SK-N-SH (cell line): ENCODE data around the gene TMEM243. TPM values are rescaled to one million over a fixed set of nuclear protein-coding genes. Genes with fewer than 3 reads are reported as not detected.

ENCODE experiments used
- CTCF ChIA-PET: fragments of 300-600, 350-600 bp; formaldehyde crosslinking; extraction: SDS; loops from one replicate; lab custom pipeline; 2021; lab: Yijun Ruan, JAX
- POLR2A ChIA-PET: fragments of 350-600 bp; sonication (Branson Sonifier 250); formaldehyde crosslinking; extraction: SDS; loops from one replicate; lab custom pipeline; 2020; ENCODE audit warnings: antibody characterized with exemption, inconsistent platforms; lab: Yijun Ruan, JAX
- DNase-seq: peaks from one replicate; pipeline ENCODE4 v3.0.0; 2012
- H2AFZ ChIP-seq: fragments of 200-600 bp; sonication (generic); 2 replicates; pipeline ENCODE4 v1.8.1; 2016; ENCODE audit warnings: antibody characterized with exemption, mild to moderate bottlenecking, low read depth
- H3F3A ChIP-seq: fragments of 200-600 bp; sonication (generic); replicated peaks from 2 replicates; pipeline ENCODE3; 2016; ENCODE audit warnings: antibody characterized with exemption, mild to moderate bottlenecking; ENCODE audit not compliant: insufficient read depth
- H3K27ac ChIP-seq, 2 experiments: fragments of 200-500 bp in 1 of 2; fragments of 200-600 bp in 1 of 2; sonication (Bioruptor generic) in 1 of 2; sonication (generic), shearing (Covaris generic) in 1 of 2; 2 replicates each; pipeline versions ENCODE4 v1.5.1 to v1.6.1; 2014 to 2016; ENCODE audit warnings: low read depth in 2 of 2, inconsistent platforms in 1 of 2, low read length in 1 of 2, mild to moderate bottlenecking in 1 of 2, mixed read lengths in 1 of 2
- H3K27me3 ChIP-seq: fragments of 200-600 bp; sonication (generic), shearing (Covaris generic); 2 replicates; pipeline ENCODE4 v1.6.1; 2016; ENCODE audit warnings: mixed run types; ENCODE audit not compliant: insufficient read depth
- H3K36me3 ChIP-seq, 2 experiments: fragments of 200-500 bp in 1 of 2; fragments of 200-600 bp in 1 of 2; sonication (Bioruptor generic) in 1 of 2; sonication (generic) in 1 of 2; replicated peaks in 1 of 2; 2 replicates each; pipeline versions ENCODE3 to v1.5.1; 2014 to 2016; ENCODE audit warnings: low read length in 1 of 2, mild to moderate bottlenecking in 1 of 2; ENCODE audit not compliant: insufficient read depth in 2 of 2, control insufficient read depth in 1 of 2
- H3K4me1 ChIP-seq, 2 experiments: fragments of 200-500 bp in 1 of 2; fragments of 200-600 bp in 1 of 2; sonication (Bioruptor generic) in 1 of 2; sonication (generic), shearing (Covaris generic) in 1 of 2; 2 replicates each; pipeline versions ENCODE4 v1.5.1 to v1.6.1; 2014 to 2016; ENCODE audit warnings: low read depth in 1 of 2, low read length in 1 of 2, mixed run types in 1 of 2; ENCODE audit not compliant: insufficient read depth in 2 of 2, control insufficient read depth in 1 of 2
- H3K4me2 ChIP-seq: fragments of 200-600 bp; sonication (generic), shearing (Covaris generic); 2 replicates; pipeline ENCODE4 v1.6.1; 2017; ENCODE audit warnings: mixed run types
- H3K4me3 ChIP-seq, 2 experiments: fragments of 200-500 bp in 1 of 2; fragments of 200-600 bp in 1 of 2; sonication (Bioruptor generic) in 1 of 2; sonication (generic), shearing (Covaris generic) in 1 of 2; 2 replicates each; pipeline versions ENCODE4 v1.5.1 to v1.8.1; 2014 to 2016; ENCODE audit warnings: low read depth in 2 of 2, inconsistent platforms in 1 of 2, low read length in 1 of 2, mild to moderate bottlenecking in 1 of 2, mixed read lengths in 1 of 2, moderate library complexity in 1 of 2
- H3K79me2 ChIP-seq: fragments of 200-600 bp; sonication (generic); 2 replicates; pipeline ENCODE4 v1.8.1; 2017; ENCODE audit warnings: mild to moderate bottlenecking; ENCODE audit not compliant: insufficient read depth
- H3K9ac ChIP-seq: fragments of 200-600 bp; sonication (generic); 2 replicates; pipeline ENCODE4 v1.6.1; 2017; ENCODE audit warnings: mixed run types
- H3K9me2 ChIP-seq: fragments of 200-600 bp; sonication (generic); 2 replicates; pipeline ENCODE4 v1.6.1; 2017; ENCODE audit warnings: mixed run types
- H3K9me3 ChIP-seq: fragments of 200-600 bp; sonication (generic); 2 replicates; pipeline ENCODE4 v1.6.1; 2017; ENCODE audit warnings: mixed run types, mild to moderate bottlenecking, moderate library complexity
- H4K20me1 ChIP-seq: fragments of 200-600 bp; sonication (generic); 2 replicates; pipeline ENCODE4 v1.6.1; 2017; ENCODE audit warnings: mild to moderate bottlenecking, mixed run types; ENCODE audit not compliant: insufficient read depth
- FOXM1 ChIP-seq: IDR thresholded peaks from 2 replicates; pipeline ENCODE4 v1.4.0; 2012; ENCODE audit warnings: low read depth, mild to moderate bottlenecking
- GATA2 ChIP-seq: sonication (generic); formaldehyde crosslinking; IDR thresholded peaks from 2 replicates; pipeline ENCODE4 v1.5.0; 2020; ENCODE audit warnings: mild to moderate bottlenecking, missing genetic modification reagents
- POLR2AphosphoS5 ChIP-seq: IDR thresholded peaks from 2 replicates; pipeline ENCODE4 v1.6.1; 2012; ENCODE audit warnings: low read depth, low read length
- SIN3A ChIP-seq: IDR thresholded peaks from 2 replicates; pipeline ENCODE4 v1.6.1; 2012; ENCODE audit warnings: low read depth, mild to moderate bottlenecking, low read length, moderate library complexity, borderline replicate concordance
- TAF1 ChIP-seq: IDR thresholded peaks from 2 replicates; pipeline ENCODE4 v1.6.1; 2012; ENCODE audit warnings: low read depth, mild to moderate bottlenecking, low read length, moderate library complexity, borderline replicate concordance
- polyA plus RNA-seq, 3 experiments: library from polyadenylated mRNA; depleted of rRNA; stranded (reverse); fragments of >200 nt; gene quantifications; 2 replicates each; pipeline ENCODE4 v1.2.3, GENCODE V29; 2012
- TF ChIP-seq, protein P1 (sequence below): fragments of 150-350 bp; IDR thresholded peaks from 2 replicates; pipeline ENCODE4 v1.6.1; 2017; ENCODE audit warnings: antibody characterized with exemption, low read length, low read depth, borderline replicate concordance
- TF ChIP-seq, protein P2 (sequence below): IDR thresholded peaks from 2 replicates; pipeline ENCODE4 v1.4.0; 2012; ENCODE audit warnings: low read depth, borderline replicate concordance
- TF ChIP-seq, protein P3 (sequence below): IDR thresholded peaks from 2 replicates; pipeline ENCODE4 v1.6.1; 2012; ENCODE audit warnings: mild to moderate bottlenecking, low read depth, low read length, moderate library complexity
- TF ChIP-seq, protein P4 (sequence below): fragments of 150-350 bp; IDR thresholded peaks from 2 replicates; pipeline ENCODE4 v1.6.1; 2016; ENCODE audit warnings: mild to moderate bottlenecking, low read depth, low read length

TMEM243 gene
- polyA plus RNA-seq, 1 of the 3 experiments (the other 2 are of a cell fraction), result 31.1 TPM

DNA sequence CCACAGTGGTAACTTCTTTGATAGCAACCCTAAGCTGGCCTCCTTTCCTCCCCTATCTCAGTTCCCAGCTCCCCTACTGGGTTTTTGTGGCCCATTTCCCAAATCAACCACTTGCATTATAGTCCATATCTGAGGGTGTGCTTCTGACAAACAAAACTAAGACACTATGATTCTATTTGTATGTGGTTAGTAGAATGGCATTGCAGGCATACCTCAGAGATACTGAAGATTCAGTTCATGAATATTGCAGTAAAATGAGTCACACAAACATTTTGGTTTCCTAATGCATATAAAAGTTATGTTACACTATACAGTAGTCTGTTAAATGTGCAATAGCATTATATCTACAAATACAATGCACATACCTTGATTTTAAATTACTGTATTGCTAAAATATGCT lies 15.4 kb upstream of the TMEM243 start:
- ChIA-PET CTCF (interaction anchor here (1.0 to 1.1 kb wide), 2 partner anchors 78 to 86 kb away, joined by 3 read pairs; no protein-coding TSS in a partner anchor), POLR2A (no interaction called here)
- TF ChIP-seq TAF1 (no peak), GATA2 (CRISPR knock-in tag) (no peak), FOXM1 (no peak), SIN3A (no peak), POLR2AphosphoS5 (no peak)
- TF ChIP-seq, protein P1, sequence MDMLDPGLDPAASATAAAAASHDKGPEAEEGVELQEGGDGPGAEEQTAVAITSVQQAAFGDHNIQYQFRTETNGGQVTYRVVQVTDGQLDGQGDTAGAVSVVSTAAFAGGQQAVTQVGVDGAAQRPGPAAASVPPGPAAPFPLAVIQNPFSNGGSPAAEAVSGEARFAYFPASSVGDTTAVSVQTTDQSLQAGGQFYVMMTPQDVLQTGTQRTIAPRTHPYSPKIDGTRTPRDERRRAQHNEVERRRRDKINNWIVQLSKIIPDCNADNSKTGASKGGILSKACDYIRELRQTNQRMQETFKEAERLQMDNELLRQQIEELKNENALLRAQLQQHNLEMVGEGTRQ, result no peak
- TF ChIP-seq, protein P2, sequence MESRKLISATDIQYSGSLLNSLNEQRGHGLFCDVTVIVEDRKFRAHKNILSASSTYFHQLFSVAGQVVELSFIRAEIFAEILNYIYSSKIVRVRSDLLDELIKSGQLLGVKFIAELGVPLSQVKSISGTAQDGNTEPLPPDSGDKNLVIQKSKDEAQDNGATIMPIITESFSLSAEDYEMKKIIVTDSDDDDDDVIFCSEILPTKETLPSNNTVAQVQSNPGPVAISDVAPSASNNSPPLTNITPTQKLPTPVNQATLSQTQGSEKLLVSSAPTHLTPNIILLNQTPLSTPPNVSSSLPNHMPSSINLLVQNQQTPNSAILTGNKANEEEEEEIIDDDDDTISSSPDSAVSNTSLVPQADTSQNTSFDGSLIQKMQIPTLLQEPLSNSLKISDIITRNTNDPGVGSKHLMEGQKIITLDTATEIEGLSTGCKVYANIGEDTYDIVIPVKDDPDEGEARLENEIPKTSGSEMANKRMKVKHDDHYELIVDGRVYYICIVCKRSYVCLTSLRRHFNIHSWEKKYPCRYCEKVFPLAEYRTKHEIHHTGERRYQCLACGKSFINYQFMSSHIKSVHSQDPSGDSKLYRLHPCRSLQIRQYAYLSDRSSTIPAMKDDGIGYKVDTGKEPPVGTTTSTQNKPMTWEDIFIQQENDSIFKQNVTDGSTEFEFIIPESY, result no peak
- TF ChIP-seq, protein P3, sequence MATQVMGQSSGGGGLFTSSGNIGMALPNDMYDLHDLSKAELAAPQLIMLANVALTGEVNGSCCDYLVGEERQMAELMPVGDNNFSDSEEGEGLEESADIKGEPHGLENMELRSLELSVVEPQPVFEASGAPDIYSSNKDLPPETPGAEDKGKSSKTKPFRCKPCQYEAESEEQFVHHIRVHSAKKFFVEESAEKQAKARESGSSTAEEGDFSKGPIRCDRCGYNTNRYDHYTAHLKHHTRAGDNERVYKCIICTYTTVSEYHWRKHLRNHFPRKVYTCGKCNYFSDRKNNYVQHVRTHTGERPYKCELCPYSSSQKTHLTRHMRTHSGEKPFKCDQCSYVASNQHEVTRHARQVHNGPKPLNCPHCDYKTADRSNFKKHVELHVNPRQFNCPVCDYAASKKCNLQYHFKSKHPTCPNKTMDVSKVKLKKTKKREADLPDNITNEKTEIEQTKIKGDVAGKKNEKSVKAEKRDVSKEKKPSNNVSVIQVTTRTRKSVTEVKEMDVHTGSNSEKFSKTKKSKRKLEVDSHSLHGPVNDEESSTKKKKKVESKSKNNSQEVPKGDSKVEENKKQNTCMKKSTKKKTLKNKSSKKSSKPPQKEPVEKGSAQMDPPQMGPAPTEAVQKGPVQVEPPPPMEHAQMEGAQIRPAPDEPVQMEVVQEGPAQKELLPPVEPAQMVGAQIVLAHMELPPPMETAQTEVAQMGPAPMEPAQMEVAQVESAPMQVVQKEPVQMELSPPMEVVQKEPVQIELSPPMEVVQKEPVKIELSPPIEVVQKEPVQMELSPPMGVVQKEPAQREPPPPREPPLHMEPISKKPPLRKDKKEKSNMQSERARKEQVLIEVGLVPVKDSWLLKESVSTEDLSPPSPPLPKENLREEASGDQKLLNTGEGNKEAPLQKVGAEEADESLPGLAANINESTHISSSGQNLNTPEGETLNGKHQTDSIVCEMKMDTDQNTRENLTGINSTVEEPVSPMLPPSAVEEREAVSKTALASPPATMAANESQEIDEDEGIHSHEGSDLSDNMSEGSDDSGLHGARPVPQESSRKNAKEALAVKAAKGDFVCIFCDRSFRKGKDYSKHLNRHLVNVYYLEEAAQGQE, result no peak
- TF ChIP-seq, protein P4, sequence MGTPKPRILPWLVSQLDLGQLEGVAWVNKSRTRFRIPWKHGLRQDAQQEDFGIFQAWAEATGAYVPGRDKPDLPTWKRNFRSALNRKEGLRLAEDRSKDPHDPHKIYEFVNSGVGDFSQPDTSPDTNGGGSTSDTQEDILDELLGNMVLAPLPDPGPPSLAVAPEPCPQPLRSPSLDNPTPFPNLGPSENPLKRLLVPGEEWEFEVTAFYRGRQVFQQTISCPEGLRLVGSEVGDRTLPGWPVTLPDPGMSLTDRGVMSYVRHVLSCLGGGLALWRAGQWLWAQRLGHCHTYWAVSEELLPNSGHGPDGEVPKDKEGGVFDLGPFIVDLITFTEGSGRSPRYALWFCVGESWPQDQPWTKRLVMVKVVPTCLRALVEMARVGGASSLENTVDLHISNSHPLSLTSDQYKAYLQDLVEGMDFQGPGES, result no peak
- no peaks in the 10 kb centered on the region for H3F3A ChIP-seq
- H3K4me3 ChIP-seq, result no peak overlapping the region
- no peak overlapping the region for H3K27ac ChIP-seq
- no peaks in the 10 kb centered on the region; the same call in 1 of the 2 replicates for H3K27me3 ChIP-seq
- no peak overlapping the region for H3K4me2 ChIP-seq
- no peak overlapping the region for H3K9ac ChIP-seq
- no peaks in the 10 kb centered on the region for H3K36me3 ChIP-seq
- no peaks in the 10 kb centered on the region for H3K9me3 ChIP-seq
- DNase-seq, result no peak
- H2AFZ ChIP-seq, result no peak overlapping the region
- H3K4me1 ChIP-seq, result peaks cover 0 to 14% of the 10 kb centered on the region in 2 experiments; a peak in 1 of 4 replicates
- H3K9me2 ChIP-seq, result no peaks in the 10 kb centered on the region
- no peaks in the 10 kb centered on the region for H3K79me2 ChIP-seq
- no peaks in the 10 kb centered on the region for H4K20me1 ChIP-seq
